ENCODE data around the gene PPIL3.
A peak's percentile ranks its signal among the peaks of the same experiment; 100 is the strongest.

GRCh38 chr2:200905618-200906296 is 16.9 kb upstream of the PPIL3 start:
- TF ChIP-seq POLR2A (IDR thresholded peaks at IDR 0.05) (no peak), CTCF (IDR thresholded peaks at IDR 0.05) (peak in 4 of 6 experiments; percentile 51 to 62 (median 60))

All from upper lobe of left lung (tissue), 4 donors.